Endodermal cell (in vitro differentiated cells): Measurements from ENCODE around the gene TFCP2L1. TPM values are rescaled to one million over a fixed set of nuclear protein-coding genes. Genes with fewer than 3 reads are reported as not detected.

Experiments
- DNase-seq: peaks from one replicate; pipeline ENCODE4 v3.0.0-alpha.2; 2017
- H3K27ac ChIP-seq: 2 replicates; pipeline ENCODE4 v1.5.1; 2013; ENCODE audit warnings: mild to moderate bottlenecking, low read depth, low read length, moderate library complexity
- H3K27me3 ChIP-seq: 2 replicates; pipeline ENCODE4 v1.6.1; 2013; ENCODE audit warnings: mild to moderate bottlenecking, low read length, moderate library complexity; ENCODE audit not compliant: insufficient read depth, control insufficient read depth, poor library complexity, severe bottlenecking
- H3K36me3 ChIP-seq: 2 replicates; pipeline ENCODE4 v1.7.0; 2013; ENCODE audit warnings: mild to moderate bottlenecking, low read length, moderate library complexity; ENCODE audit not compliant: control insufficient read depth, insufficient read depth
- H3K4me1 ChIP-seq: one replicate; pipeline ENCODE4 v1.7.0; 2013; ENCODE audit warnings: low read length; ENCODE audit not compliant: control insufficient read depth, insufficient read depth
- H3K4me3 ChIP-seq: 2 replicates; pipeline ENCODE4 v1.5.1; 2013; ENCODE audit warnings: mild to moderate bottlenecking, low read length, moderate library complexity
- H3K9ac ChIP-seq: 2 replicates; pipeline ENCODE4 v1.6.1; 2013; ENCODE audit warnings: mild to moderate bottlenecking, low read length, moderate library complexity; ENCODE audit not compliant: poor library complexity, severe bottlenecking; ENCODE audit errors: extremely low read depth
- H3K9me3 ChIP-seq: 2 replicates; pipeline ENCODE4 v1.6.1; 2013; ENCODE audit warnings: mild to moderate bottlenecking, low read length, moderate library complexity; ENCODE audit not compliant: control insufficient read depth
- H3K27ac Mint-ChIP-seq: 2 replicates; pipeline ENCODE4 v1.8.0; 2020; ENCODE audit warnings: mixed read lengths
- H3K27me3 Mint-ChIP-seq: 2 replicates; pipeline ENCODE4 v1.8.0; 2021; ENCODE audit warnings: mild to moderate bottlenecking, mixed read lengths; ENCODE audit not compliant: insufficient read depth
- H3K36me3 Mint-ChIP-seq: 2 replicates; pipeline ENCODE4 v1.8.0; 2020; ENCODE audit warnings: low read depth, mixed read lengths
- H3K4me1 Mint-ChIP-seq: 2 replicates; pipeline ENCODE4 v1.8.0; 2020; ENCODE audit warnings: mixed read lengths
- H3K4me3 Mint-ChIP-seq: 2 replicates; pipeline ENCODE4 v1.8.0; 2020; ENCODE audit warnings: mild to moderate bottlenecking, moderate library complexity, mixed read lengths
- H3K9me3 Mint-ChIP-seq: 2 replicates; pipeline ENCODE4 v1.8.0; 2020; ENCODE audit warnings: mild to moderate bottlenecking, mixed read lengths
- WGBS, 2 experiments: methylation state at CpG; one replicate each; pipeline versions ENCODE4 v1.1.5 to v1.1.7; 2013; ENCODE audit warnings: missing lambda C conversion rate in 2 of 2, mixed read lengths in 1 of 2; ENCODE audit not compliant: insufficient coverage in 1 of 2, insufficient read length in 1 of 2; 5-methylcytosine and 5-hydroxymethylcytosine counted together
- total RNA-seq, 2 donors: library from RNA; stranded (reverse); fragmentation: NEBNext Ultra II Directional in 1 of 2; extraction: Animal tissue kit (Norgen Biotek cat#: 25700) in 1 of 2; gene quantifications; 2 replicates in 1 of 2; 3 replicates in 1 of 2; pipeline ENCODE4 v1.2.1, GENCODE V29; 2021
- TF ChIP-seq, protein P1 (sequence below): fragments of 200-600 bp; sonication (generic); conservative IDR thresholded peaks from 2 replicates; pipeline ENCODE4 v1.5.0; 2021; ENCODE audit warnings: antibody characterized with exemption, mild to moderate bottlenecking

Gene TFCP2L1
- total RNA-seq, 2 donors from 2014 or later: 3.3 to 4.3 TPM

DNA sequence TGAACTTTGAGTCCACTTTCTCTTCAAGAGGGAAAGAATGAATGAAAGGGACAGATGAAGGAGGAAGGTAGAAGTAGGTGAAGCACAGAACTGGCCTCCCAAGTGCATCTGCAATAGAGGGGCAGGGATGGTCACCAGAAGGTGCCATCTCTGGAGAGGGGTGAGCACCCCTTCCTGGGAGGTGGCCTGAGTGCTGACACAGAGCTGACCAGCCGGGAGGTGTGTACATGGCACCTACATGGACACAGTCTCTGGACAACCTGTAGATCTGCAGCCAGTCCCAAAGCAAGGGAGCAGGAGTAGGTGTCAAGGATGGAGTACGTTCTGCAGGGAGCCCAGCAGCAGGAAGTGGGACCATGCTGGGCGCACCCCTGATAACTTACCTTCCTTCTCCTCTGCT lies 83.2 kb downstream of the TFCP2L1 start:
- H3K9ac ChIP-seq: no peak overlapping the region
- H3K4me3 ChIP-seq: no peak overlapping the region
- no peak overlapping the region for H3K27ac ChIP-seq
- DNase-seq: no peak
- no peaks in the 10 kb centered on the region for H3K4me1 ChIP-seq
- no peak overlapping the region for H3K4me3 Mint-ChIP-seq
- H3K27me3 ChIP-seq: no peaks in the 10 kb centered on the region
- H3K36me3 Mint-ChIP-seq: no peaks in the 10 kb centered on the region
- H3K27me3 Mint-ChIP-seq: no peaks in the 10 kb centered on the region
- no peaks in the 10 kb centered on the region for H3K9me3 ChIP-seq
- TF ChIP-seq, protein P1, sequence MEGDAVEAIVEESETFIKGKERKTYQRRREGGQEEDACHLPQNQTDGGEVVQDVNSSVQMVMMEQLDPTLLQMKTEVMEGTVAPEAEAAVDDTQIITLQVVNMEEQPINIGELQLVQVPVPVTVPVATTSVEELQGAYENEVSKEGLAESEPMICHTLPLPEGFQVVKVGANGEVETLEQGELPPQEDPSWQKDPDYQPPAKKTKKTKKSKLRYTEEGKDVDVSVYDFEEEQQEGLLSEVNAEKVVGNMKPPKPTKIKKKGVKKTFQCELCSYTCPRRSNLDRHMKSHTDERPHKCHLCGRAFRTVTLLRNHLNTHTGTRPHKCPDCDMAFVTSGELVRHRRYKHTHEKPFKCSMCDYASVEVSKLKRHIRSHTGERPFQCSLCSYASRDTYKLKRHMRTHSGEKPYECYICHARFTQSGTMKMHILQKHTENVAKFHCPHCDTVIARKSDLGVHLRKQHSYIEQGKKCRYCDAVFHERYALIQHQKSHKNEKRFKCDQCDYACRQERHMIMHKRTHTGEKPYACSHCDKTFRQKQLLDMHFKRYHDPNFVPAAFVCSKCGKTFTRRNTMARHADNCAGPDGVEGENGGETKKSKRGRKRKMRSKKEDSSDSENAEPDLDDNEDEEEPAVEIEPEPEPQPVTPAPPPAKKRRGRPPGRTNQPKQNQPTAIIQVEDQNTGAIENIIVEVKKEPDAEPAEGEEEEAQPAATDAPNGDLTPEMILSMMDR: no peak
- 80 to 84% methylated on average over 2 to 3 of the region's 3 CpGs for whole genome bisulfite sequencing, 2 experiments
- no peak overlapping the region for H3K27ac Mint-ChIP-seq
- no peaks in the 10 kb centered on the region for H3K36me3 ChIP-seq
- H3K4me1 Mint-ChIP-seq: peaks cover 5% of the 10 kb centered on the region
- H3K9me3 Mint-ChIP-seq: no peaks in the 10 kb centered on the region

DNA sequence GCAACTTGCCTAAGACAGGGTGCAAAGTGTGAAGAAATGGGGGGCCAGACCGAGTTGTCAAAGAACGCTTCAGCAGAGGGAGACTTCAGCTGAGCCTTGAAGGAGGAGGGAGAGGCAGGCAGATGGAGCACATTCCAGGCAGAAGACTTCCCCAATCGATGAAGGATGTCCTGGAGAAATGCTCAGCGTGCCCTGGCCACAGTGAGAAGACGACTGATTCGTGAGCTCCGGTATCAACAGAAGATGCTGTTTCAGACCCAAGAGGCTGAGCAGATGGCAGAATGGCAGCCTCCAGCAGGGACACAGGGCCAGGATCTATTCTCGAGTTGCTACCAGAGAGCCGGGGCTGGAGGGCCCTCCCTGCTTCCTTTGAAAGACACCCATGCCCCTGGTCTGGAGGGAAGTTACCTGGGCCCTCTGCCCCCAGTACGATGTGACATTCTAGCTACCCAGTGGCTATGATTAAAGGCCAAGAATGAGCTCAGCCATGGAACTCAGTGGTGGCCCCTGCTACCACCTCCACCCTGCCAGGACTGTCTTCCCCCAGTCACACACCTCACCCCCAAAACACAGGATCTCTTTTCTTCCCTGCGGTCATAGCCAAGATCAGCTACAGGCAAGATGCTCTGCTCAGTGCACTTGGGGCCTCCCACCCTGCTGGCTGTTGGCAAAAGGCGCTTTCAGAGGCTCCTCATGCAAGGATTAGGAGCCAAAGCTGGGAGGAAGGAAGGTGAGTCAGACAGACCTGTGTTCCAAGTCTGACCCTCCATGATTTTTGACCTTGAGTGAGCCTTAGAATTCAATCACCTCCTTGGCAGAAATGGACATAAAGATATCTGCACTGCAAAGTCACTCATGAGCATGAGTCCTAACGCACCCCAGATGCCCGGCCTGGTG lies 84.3 kb downstream of the TFCP2L1 start:
- Mint-ChIP-seq H3K4me1 (peaks cover 5% of the 10 kb centered on the region), H3K27me3 (no peaks in the 10 kb centered on the region)
- WGBS, 2 experiments: 91 to 92% methylated on average over 12 to 14 of the region's 14 CpGs

GRCh38 chr2:121200011-121200347 lies 85.0 kb downstream of the TFCP2L1 start:
- Mint-ChIP-seq H3K9me3 (no peaks in the 10 kb centered on the region), H3K4me3 (no peak overlapping the region), H3K27ac (no peak overlapping the region), H3K27me3 (peaks cover 2% of the 10 kb centered on the region), H3K36me3 (no peaks in the 10 kb centered on the region), H3K4me1 (peaks cover 5% of the 10 kb centered on the region)
- 88 to 92% methylated on average over 6 to 8 of the region's 8 CpGs for WGBS, 2 experiments
- no peaks in the 10 kb centered on the region for H3K9me3 ChIP-seq
- H3K9ac ChIP-seq: no peak overlapping the region
- no peaks in the 10 kb centered on the region for H3K4me1 ChIP-seq
- H3K27me3 ChIP-seq: no peaks in the 10 kb centered on the region
- H3K27ac ChIP-seq: no peak overlapping the region
- TF ChIP-seq, protein P1: no peak
- no peak overlapping the region for H3K4me3 ChIP-seq
- no peaks in the 10 kb centered on the region for H3K36me3 ChIP-seq
- no peak for DNase-seq

More for the DNA sequence above, 84.3 kb downstream of the TFCP2L1 start:
- no peak for DNase-seq
- no peak overlapping the region for H3K4me3 ChIP-seq
- TF ChIP-seq, protein P1: no peak
- no peaks in the 10 kb centered on the region for H3K9me3 ChIP-seq
- no peaks in the 10 kb centered on the region for H3K4me1 ChIP-seq
- H3K27ac ChIP-seq: no peak overlapping the region
- no peaks in the 10 kb centered on the region for H3K36me3 ChIP-seq
- no peaks in the 10 kb centered on the region for H3K27me3 ChIP-seq
- H3K9me3 Mint-ChIP-seq: no peaks in the 10 kb centered on the region
- no peaks in the 10 kb centered on the region for H3K36me3 Mint-ChIP-seq
- no peak overlapping the region for H3K4me3 Mint-ChIP-seq
- H3K9ac ChIP-seq: no peak overlapping the region
- H3K27ac Mint-ChIP-seq: no peak overlapping the region
